HFF-Myc (cell line): ENCODE data around the gene ENTHD1.

Experiments
- DNase-seq: peaks from one replicate; pipeline ENCODE4 v3.0.0-alpha.2; 2011; ENCODE audit warnings: low read depth; ENCODE audit errors: extremely low read depth
- H3K4me3 ChIP-seq: replicated peaks from 2 replicates; pipeline ENCODE4 v1.5.1; 2011; ENCODE audit warnings: low read depth, mild to moderate bottlenecking, control low read depth, low read length
- TF ChIP-seq, protein P1 (sequence below): IDR thresholded peaks from 2 replicates; pipeline ENCODE4 v1.5.1; 2012; ENCODE audit warnings: mild to moderate bottlenecking, low read depth, low read length, control low read depth; ENCODE audit errors: missing control alignments

ENTHD1 gene

DNA sequence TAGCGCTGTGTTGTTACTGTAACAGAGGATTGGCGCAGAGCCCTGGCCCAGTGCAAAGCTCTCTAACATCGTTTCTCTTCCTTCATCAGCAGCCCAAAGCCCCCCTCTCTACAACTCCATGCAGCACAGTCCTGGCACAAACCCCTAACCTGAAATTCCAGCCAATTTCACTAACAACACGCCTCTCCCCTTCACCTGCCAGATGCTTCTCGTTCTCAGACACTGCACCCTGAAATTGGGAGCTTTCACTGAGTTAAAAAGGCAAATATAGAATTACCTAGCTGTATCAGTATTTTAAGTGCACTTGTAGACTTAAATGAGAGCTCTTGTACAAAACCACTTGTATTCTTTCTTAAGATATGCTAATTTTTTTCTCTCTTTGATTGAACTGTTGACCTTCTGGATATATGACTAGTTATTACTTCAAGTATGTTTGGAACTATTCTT, 23.7 kb upstream of the ENTHD1 start:
- no peak overlapping the region for H3K4me3 ChIP-seq
- TF ChIP-seq, protein P1, sequence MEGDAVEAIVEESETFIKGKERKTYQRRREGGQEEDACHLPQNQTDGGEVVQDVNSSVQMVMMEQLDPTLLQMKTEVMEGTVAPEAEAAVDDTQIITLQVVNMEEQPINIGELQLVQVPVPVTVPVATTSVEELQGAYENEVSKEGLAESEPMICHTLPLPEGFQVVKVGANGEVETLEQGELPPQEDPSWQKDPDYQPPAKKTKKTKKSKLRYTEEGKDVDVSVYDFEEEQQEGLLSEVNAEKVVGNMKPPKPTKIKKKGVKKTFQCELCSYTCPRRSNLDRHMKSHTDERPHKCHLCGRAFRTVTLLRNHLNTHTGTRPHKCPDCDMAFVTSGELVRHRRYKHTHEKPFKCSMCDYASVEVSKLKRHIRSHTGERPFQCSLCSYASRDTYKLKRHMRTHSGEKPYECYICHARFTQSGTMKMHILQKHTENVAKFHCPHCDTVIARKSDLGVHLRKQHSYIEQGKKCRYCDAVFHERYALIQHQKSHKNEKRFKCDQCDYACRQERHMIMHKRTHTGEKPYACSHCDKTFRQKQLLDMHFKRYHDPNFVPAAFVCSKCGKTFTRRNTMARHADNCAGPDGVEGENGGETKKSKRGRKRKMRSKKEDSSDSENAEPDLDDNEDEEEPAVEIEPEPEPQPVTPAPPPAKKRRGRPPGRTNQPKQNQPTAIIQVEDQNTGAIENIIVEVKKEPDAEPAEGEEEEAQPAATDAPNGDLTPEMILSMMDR: no peak
- DNase-seq: no peak

DNA sequence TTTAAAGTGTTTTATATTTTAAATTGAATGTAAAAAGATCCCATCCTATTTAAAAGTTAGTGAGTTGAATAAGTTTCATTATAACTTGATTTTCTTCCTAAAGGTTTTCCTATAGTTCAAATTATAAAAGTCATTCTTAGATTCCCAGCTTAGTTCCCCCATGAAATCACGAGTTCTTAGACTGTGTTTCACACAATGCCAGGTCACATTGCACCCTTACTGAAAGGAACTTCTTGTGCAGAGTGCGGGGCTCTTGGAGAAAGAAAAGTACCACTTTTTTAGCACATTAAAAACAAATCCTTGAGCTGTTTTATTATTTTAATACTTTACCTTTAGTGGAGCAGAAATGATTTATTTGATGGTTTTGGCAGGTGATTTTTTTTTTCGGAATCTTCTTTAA, 22.9 kb upstream of the ENTHD1 start:
- H3K4me3 ChIP-seq: no peak overlapping the region
- TF ChIP-seq, protein P1: no peak
- DNase-seq: no peak

- no peak for DNase-seq
- no peak overlapping the region for H3K4me3 ChIP-seq
- TF ChIP-seq, protein P1: no peak
Observed at GRCh38 chr22:39915295-39915726, 21.8 kb upstream of the ENTHD1 start.

GRCh38 chr22:39914584-39914983, 21.0 kb upstream of the ENTHD1 start:
- TF ChIP-seq, protein P1: no peak
- no peak for DNase-seq
- no peak overlapping the region for H3K4me3 ChIP-seq

- H3K4me3 ChIP-seq: no peak overlapping the region
- no peak for DNase-seq
- TF ChIP-seq, protein P1: no peak
Observed at GRCh38 chr22:39913886-39914285, 20.3 kb upstream of the ENTHD1 start.

DNA sequence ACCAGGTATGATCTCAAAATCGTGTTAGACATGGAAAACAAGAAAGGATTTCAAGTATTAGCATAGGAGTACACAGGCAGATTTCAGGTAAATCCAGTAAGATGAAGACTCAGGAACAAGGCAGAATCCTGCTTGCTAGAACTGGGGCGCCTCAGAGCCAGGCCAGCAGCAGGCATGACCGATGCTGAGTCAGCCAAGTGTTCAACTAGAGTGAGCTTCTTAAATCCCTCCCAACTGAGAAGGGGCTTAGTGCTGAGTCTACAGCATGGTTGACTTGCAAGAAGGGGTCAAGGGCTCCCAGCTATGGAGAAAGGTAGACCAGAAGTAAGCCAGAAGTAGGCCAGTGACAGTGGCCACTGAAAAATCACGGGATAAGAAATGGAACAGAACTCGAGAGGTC, 19.8 kb upstream of the ENTHD1 start:
- DNase-seq: no peak
- no peak overlapping the region for H3K4me3 ChIP-seq
- TF ChIP-seq, protein P1: no peak

DNA sequence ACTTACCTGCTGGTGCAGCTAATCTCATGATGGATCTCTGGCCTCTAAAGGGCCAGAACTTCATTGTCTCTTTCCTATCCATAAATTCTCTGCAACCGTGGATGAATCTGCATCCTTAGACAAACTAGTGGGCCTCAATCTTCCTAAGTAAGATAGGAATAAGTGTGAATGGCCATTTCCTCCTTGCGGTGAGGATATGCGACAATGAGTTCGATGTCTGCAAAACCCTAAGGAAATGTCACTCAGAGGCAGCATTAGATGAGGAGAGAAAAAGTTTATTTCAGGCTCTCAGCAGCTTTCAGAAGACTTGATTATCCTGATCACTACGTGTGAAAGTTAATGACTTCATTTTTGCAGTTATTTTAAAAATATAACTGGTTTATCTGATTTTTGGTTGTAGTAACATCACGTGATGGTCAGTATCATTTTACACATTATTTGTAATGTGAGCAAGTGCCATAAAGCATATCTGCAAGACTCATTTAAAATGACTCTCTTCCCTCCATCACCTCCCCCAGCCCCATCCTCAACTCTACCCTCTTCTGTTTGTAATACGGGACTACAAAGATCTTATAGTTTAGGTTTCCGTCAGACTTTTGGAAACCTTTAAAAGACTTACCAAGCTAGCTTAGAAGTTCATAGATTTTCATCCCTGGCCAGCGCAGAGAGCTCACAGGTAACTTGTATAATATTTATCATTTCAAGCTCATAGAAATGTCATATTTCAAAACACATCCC, 17.5 kb upstream of the ENTHD1 start:
- TF ChIP-seq, protein P1: no peak
- H3K4me3 ChIP-seq: no peak overlapping the region
- DNase-seq: no peak
